HEK293T (cell line): ENCODE results near the gene ZNF398.

Source experiments
- CTCF ChIA-PET: fragments of 350-600 bp; formaldehyde crosslinking; extraction: SDS; loops from one replicate; lab custom pipeline; 2021; ENCODE audit warnings: antibody characterized with exemption, inconsistent platforms; lab: Yijun Ruan, JAX
- POLR2A ChIA-PET: fragments of 350-600 bp; formaldehyde crosslinking; extraction: SDS; loops from one replicate; lab custom pipeline; 2020; ENCODE audit warnings: antibody characterized with exemption, inconsistent platforms; lab: Yijun Ruan, JAX
- DNase-seq: peaks from one replicate; pipeline ENCODE4 v3.0.0; 2012; ENCODE audit warnings: mixed read lengths; ENCODE audit errors: extremely low spot score
- ARNT ChIP-seq: fragments of 450-650 bp; IDR thresholded peaks from 2 replicates; pipeline ENCODE4 v1.6.1; 2017; ENCODE audit warnings: mild to moderate bottlenecking
- BHLHE40 ChIP-seq: fragments of 450-650 bp; IDR thresholded peaks from 2 replicates; pipeline ENCODE4 v1.6.1; 2016; ENCODE audit warnings: mild to moderate bottlenecking, moderate library complexity, borderline replicate concordance
- CTBP1 ChIP-seq: fragments of 450-650 bp; IDR thresholded peaks from 2 replicates; pipeline ENCODE4 v1.6.1; 2016; ENCODE audit warnings: borderline replicate concordance
- ELF4 ChIP-seq: fragments of 450-650 bp; IDR thresholded peaks from 2 replicates; pipeline ENCODE4 v1.6.1; 2017; ENCODE audit warnings: antibody characterized with exemption
- FOXA1 ChIP-seq: fragments of 450-650 bp; IDR thresholded peaks from 2 replicates; pipeline ENCODE4 v1.6.1; 2016; ENCODE audit warnings: mild to moderate bottlenecking
- FOXK2 ChIP-seq: fragments of 450-650 bp; IDR thresholded peaks from 2 replicates; pipeline ENCODE4 v1.6.1; 2016; ENCODE audit warnings: mild to moderate bottlenecking
- FOXM1 ChIP-seq: fragments of 450-650 bp; IDR thresholded peaks from 2 replicates; pipeline ENCODE4 v1.6.1; 2017; ENCODE audit warnings: mild to moderate bottlenecking, borderline replicate concordance
- HDGF ChIP-seq: fragments of 450-650 bp; IDR thresholded peaks from 2 replicates; pipeline ENCODE4 v1.6.1; 2017; ENCODE audit warnings: antibody characterized with exemption, borderline replicate concordance
- L3MBTL2 ChIP-seq: fragments of 450-650 bp; conservative IDR thresholded peaks from 2 replicates; pipeline ENCODE4 v1.6.1; 2016; ENCODE audit warnings: mild to moderate bottlenecking
- LEF1 ChIP-seq: fragments of 450-650 bp; IDR thresholded peaks from 2 replicates; pipeline ENCODE4 v1.6.1; 2017; ENCODE audit warnings: mild to moderate bottlenecking, borderline replicate concordance
- NFRKB ChIP-seq: fragments of 450-650 bp; IDR thresholded peaks from 2 replicates; pipeline ENCODE4 v1.6.1; 2016; ENCODE audit warnings: mild to moderate bottlenecking, moderate library complexity
- PKNOX1 ChIP-seq: fragments of 450-650 bp; IDR thresholded peaks from 2 replicates; pipeline ENCODE4 v1.6.1; 2016
- SP1 ChIP-seq: fragments of 450-650 bp; IDR thresholded peaks from 2 replicates; pipeline ENCODE4 v1.6.1; 2017
- SUZ12 ChIP-seq: fragments of 450-650 bp; IDR thresholded peaks from 2 replicates; pipeline ENCODE4 v1.6.1; 2016; ENCODE audit warnings: mild to moderate bottlenecking
- TARDBP ChIP-seq: fragments of 450-650 bp; IDR thresholded peaks from 2 replicates; pipeline ENCODE4 v1.6.1; 2016
- ZNF384 ChIP-seq: fragments of 450-650 bp; IDR thresholded peaks from 2 replicates; pipeline ENCODE4 v1.6.1; 2016

The ZNF398 gene

GRCh38 chr7:149179241-149179640 lies 32.0 kb downstream of the ZNF398 start:
- no peak for DNase-seq
- no peak for TF ChIP-seq ZNF384
- TF ChIP-seq BHLHE40 = no peak
- TF ChIP-seq TARDBP = no peak
- no peak for TF ChIP-seq LEF1
- no peak for TF ChIP-seq PKNOX1
- CTCF ChIA-PET = interaction anchor here (0.6 kb wide), 1 partner anchor 86 kb away, joined by 3 read pairs; no protein-coding TSS in a partner anchor
- POLR2A ChIA-PET = interaction anchor here (1.3 to 1.9 kb wide), 2 partner anchors 16 to 32 kb away, joined by 3 to 8 read pairs; partner anchors contain the start of genes ZNF282 and ZNF398

- ChIA-PET POLR2A (interaction anchor here (1.3 to 2.5 kb wide), 2 partner anchors 14 to 34 kb away, joined by 4 to 11 read pairs; partner anchors contain the start of genes ZNF282 and ZNF398), CTCF (no interaction called here)
- no peak for DNase-seq
- TF ChIP-seq ZNF384 (no peak), ELF4 (no peak), FOXM1 (no peak), CTBP1 (no peak), PKNOX1 (no peak), SUZ12 (no peak), BHLHE40 (no peak), TARDBP (no peak), FOXA1 (no peak), NFRKB (no peak), L3MBTL2 (no peak), SP1 (no peak), HDGF (no peak), FOXK2 (no peak), LEF1 (no peak), ARNT (no peak)
Measured at GRCh38 chr7:149180722-149181449, 33.6 kb downstream of the ZNF398 start.

GRCh38 chr7:149181450-149181790 lies 34.2 kb downstream of the ZNF398 start:
- CTCF ChIA-PET = no interaction called here
- POLR2A ChIA-PET = interaction anchor here (1.3 to 2.5 kb wide), 2 partner anchors 14 to 34 kb away, joined by 4 to 11 read pairs; partner anchors contain the start of genes ZNF282 and ZNF398
- no peak for DNase-seq

GRCh38 chr7:149184274-149184673 lies 37.0 kb downstream of the ZNF398 start:
- CTCF ChIA-PET = interaction anchor here (1.1 kb wide), 1 partner anchor 11 kb away, joined by 4 read pairs; the partner anchor contains the start of gene ZNF282

More at GRCh38 chr7:149181450-149181790, 34.2 kb downstream of the ZNF398 start:
- no peak for TF ChIP-seq HDGF
- no peak for TF ChIP-seq SUZ12
- no peak for TF ChIP-seq ZNF384
- TF ChIP-seq ELF4 = no peak

GRCh38 chr7:149188213-149188612 lies 41.0 kb downstream of the ZNF398 start:
- POLR2A ChIA-PET = interaction anchor here (1.0 to 1.1 kb wide), 2 partner anchors 39 to 41 kb away, joined by 5 to 6 read pairs; partner anchors contain the start of gene ZNF398
- TF ChIP-seq ZNF384 (no peak), LEF1 (no peak), FOXK2 (no peak; the same call in 1 of the 2 replicates), L3MBTL2 (no peak), CTBP1 (no peak), ARNT (no peak), SUZ12 (no peak), BHLHE40 (no peak), TARDBP (no peak), HDGF (no peak), FOXM1 (no peak), FOXA1 (no peak), NFRKB (no peak)
- no peak for DNase-seq
- CTCF ChIA-PET = interaction anchor here (0.5 kb wide), 1 partner anchor 217 kb away, joined by 3 read pairs; no protein-coding TSS in a partner anchor

More at GRCh38 chr7:149184274-149184673, 37.0 kb downstream of the ZNF398 start:
- TF ChIP-seq BHLHE40 (no peak), SP1 (no peak), L3MBTL2 (no peak), ARNT (no peak), ZNF384 (no peak), HDGF (no peak), TARDBP (no peak), FOXM1 (no peak), FOXK2 (no peak), ELF4 (no peak), FOXA1 (no peak), SUZ12 (no peak), LEF1 (no peak), NFRKB (no peak), PKNOX1 (no peak)
- POLR2A ChIA-PET = interaction anchor here (1.7 kb wide), 1 partner anchor 11 kb away, joined by 11 read pairs; the partner anchor contains the start of gene ZNF282
- no peak for DNase-seq
